Hepatic stellate cell (primary cell): ENCODE data around the gene ADAMTSL5.

Source experiments
- DNase-seq: peaks from one replicate; pipeline ENCODE4 v3.0.0; 2011; ENCODE audit warnings: low spot score

The ADAMTSL5 gene

GRCh38 chr19:1495799-1496713 lies 16.8 kb downstream of the ADAMTSL5 start:
- no peak for DNase-seq

GRCh38 chr19:1495051-1495798 lies 17.6 kb downstream of the ADAMTSL5 start:
- DNase-seq, result no peak

GRCh38 chr19:1494115-1494815 lies 18.6 kb downstream of the ADAMTSL5 start:
- no peak for DNase-seq

- no peak for DNase-seq
These were observed 20.3 kb downstream of the ADAMTSL5 start for GRCh38 chr19:1492474-1493006.

- DNase-seq, result no peak
These were observed 21.0 kb downstream of the ADAMTSL5 start for GRCh38 chr19:1491849-1492170.

- DNase-seq, result no peak
These were observed 21.5 kb downstream of the ADAMTSL5 start, which contains the start of gene REEP6 for GRCh38 chr19:1491114-1491848. REEP6 (plus strand) TSS chr19:1491181; CDS start chr19:1491270, 89 bp downstream.

- peak; percentile 98 for DNase-seq
These were observed 22.3 kb downstream of the ADAMTSL5 start, which contains the start of gene PCSK4 for GRCh38 chr19:1490311-1491113. PCSK4 (minus strand) TSS chr19:1490350; CDS start chr19:1490346, 4 bp downstream.

- no peak for DNase-seq
These were observed 23.1 kb downstream of the ADAMTSL5 start for GRCh38 chr19:1489463-1490310.

GRCh38 chr19:1488282-1488601 lies 24.6 kb downstream of the ADAMTSL5 start:
- DNase-seq, result no peak

- DNase-seq, result no peak
These were observed 25.1 kb downstream of the ADAMTSL5 start for GRCh38 chr19:1487576-1488281.

GRCh38 chr19:1486720-1487575 lies 25.9 kb downstream of the ADAMTSL5 start:
- no peak for DNase-seq

- DNase-seq, result no peak
These were observed 28.8 kb downstream of the ADAMTSL5 start for GRCh38 chr19:1483979-1484428.

- no peak for DNase-seq
These were observed 29.5 kb downstream of the ADAMTSL5 start for GRCh38 chr19:1483131-1483978.

- DNase-seq, result no peak
These were observed 30.3 kb downstream of the ADAMTSL5 start for GRCh38 chr19:1482361-1483130.

- DNase-seq, result no peak
These were observed 30.9 kb downstream of the ADAMTSL5 start for GRCh38 chr19:1481893-1482360.

- no peak for DNase-seq
These were observed 31.5 kb downstream of the ADAMTSL5 start for GRCh38 chr19:1481224-1481892.
